ENCODE measurements around the gene ADAMTSL4. TPM values are rescaled to one million over a fixed set of nuclear protein-coding genes. Genes with fewer than 3 reads are reported as not detected.
"Not testable (repeated sequence)": the region's sequence is repeated elsewhere in the genome, so short reads cannot be mapped to it uniquely, and the experiment has no call there.

ADAMTSL4 gene
- total RNA-seq, 1 experiment from 2014 or later = 2.0 TPM

DNA sequence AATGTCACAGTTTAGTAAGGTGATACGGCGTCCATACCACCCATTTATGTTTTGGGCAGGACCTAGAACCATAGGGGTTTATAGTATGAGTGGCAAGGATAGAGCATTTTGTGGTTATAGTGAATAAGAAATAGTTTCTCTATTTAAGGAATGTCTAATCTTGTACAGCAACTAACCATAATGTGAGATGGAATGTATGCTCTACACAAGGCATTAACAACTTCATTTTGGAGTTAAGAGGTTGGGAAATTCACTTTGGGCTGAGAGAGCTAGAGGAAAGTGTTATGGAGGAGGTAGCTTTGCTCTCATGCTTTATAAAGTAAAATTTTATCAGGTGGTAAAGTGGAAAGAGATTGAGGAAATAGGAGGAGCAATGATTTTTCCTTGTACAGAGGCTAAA, 33.2 kb downstream of the ADAMTSL4 start:
- no peak for DNase-seq (ENCODE audit: low read depth)

DNA sequence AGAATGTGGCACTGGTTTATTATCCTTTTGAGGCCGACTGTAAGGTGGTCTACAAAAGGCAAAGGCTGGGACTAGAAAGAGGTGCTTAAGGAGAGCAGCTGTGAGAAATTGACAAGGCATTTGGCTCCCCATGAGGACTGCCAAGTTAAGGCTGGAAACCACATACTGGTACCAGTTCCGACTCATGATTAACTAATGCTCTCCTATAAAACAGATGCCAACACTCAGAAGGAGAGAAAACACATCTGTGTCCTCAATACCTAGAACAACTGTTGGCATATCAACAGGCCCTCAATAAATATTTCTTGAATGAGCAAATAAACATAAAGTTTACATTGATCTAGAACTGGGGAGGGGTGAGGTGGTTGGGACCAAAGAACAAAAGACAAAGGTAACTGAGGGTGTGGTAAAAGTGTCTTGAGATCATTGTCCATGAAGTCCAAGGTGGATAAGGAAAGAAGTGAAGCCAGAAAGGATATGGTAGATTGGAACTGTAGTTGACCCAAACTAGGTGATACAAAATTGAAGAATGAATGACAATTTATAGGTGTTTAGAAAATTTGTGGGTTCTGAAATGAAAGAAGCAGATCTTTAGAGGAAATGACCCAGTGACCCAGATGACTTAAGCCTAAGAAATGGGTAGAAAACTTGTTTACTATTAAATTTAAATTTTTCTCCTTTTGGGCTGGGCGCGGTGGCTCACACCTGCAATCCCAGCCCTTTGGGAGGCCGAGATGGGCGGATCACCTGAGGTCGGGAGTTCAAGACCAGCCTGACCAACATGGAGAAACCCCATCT, 47.1 kb downstream of the ADAMTSL4 start:
- peak; percentile 68 for DNase-seq (ENCODE audit: low read depth)

GRCh38 chr1:150596976-150597375, 47.8 kb downstream of the ADAMTSL4 start:
- no peak for DNase-seq (ENCODE audit: low read depth)

DNA sequence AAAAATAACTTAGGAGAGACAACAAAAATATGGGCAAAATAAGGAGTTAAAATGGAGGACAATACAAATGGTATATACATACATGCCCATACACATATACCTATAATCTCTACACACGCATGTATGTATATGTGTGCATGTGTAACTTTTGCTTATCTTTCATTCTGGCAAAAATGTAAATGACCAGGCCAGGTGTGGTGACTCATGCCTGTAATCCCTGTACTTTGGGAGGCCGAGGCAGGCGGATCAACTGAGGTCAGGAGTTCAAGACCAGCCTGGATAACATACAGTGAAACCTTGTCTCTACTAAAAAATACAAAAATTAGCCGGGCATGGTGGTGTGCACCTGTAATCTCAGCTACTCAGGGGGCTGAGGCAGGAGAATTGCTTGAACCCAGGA, 49.1 kb downstream of the ADAMTSL4 start:
- DNase-seq (ENCODE audit: low read depth) = not testable (repeated sequence)

DNA sequence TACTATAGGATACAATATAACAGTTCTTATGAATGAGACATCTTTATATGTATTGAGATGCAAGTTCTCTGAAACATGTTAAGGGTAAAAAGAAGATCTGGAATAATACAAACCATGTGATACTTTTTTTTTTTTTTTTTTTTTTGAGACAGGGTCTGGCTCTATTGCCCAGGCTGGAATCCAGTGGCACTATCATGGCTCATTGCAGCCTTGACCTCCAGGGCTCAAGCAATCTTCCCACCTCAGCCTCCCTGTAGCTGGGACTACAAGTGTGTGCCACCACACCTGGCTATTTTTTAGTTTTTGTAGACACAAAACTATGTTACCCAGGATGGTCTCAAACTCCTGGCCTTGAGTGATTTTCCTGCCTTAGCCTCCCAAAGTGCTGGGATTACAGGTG, 52.3 kb downstream of the ADAMTSL4 start:
- DNase-seq (ENCODE audit: low read depth) = no peak

DNA sequence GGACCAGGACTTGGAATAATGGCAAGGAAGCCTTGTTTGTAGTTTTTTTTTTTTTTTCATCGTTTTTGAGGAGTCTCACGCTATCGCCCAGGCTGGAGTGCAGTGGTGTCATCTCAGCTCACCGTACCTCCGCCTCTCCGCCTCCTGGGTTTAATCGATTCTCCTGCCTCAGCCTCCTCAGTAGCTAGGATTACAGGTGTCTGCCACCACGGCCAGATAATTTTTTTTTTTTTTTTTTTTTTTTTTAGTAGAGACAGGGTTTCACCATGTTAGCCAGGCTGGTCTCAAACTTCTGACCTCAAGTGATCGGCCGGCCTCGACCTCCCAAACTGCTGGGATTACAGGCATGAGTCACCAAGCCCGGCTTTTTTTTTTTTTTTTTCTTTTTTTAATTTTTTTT, 53.2 kb downstream of the ADAMTSL4 start:
- not testable (repeated sequence) for DNase-seq (ENCODE audit: low read depth)

DNA sequence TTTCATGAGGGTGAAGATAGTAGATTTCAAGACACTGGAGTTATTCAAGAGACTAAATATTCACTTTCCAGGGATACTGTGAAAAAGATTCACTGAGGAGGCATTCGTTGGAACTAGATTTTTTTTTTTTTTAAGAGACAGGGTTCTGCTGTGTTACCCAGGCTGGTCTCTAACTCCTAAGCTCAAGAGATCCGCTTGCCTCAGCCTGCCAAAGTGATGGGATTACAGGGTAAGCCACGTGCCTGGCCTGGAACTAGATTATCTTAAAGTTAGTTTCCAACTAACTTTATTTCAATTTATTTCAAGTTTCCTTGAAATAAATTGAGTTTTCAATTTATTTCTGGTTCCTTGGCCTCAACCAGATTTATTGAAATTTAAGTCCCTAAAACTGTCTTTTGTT, 54.5 kb downstream of the ADAMTSL4 start:
- no peak for DNase-seq (ENCODE audit: low read depth)

DNA sequence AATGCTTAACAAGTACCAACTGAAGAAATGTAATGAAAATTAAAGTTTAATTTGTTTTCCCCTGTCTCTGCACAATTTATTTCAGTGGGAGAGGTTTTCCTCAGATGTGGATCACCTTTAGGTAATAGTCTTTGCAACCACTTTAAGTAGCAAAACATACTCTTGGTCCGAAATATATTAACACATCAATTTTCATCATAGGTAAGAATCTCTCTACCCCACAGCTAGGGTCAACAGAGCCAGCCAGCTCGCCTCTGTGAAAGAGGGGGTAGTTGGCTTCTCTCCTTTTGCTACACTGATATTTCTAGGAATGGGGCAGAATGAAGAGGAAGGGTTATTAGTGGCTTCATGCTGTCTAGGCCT, 55.0 kb downstream of the ADAMTSL4 start:
- DNase-seq (ENCODE audit: low read depth) = no peak

DNA sequence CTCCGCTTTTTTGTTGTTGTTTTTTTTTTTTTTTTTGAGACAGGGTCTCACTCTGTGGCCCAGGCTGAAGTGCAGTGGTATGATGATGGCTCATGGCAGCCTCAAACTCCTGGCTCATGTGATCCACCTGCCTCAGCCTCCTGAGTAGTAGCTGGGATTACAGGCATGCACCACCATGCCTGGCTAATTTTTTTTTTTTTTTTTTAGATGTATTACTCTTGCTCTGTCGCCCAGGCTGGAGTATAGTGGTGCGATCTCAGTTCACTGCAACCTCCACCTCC, 56.2 kb downstream of the ADAMTSL4 start:
- not testable (repeated sequence) for DNase-seq (ENCODE audit: low read depth)

GRCh38 chr1:150606463-150607142, 57.4 kb downstream of the ADAMTSL4 start:
- no peak for DNase-seq (ENCODE audit: low read depth)

- DNase-seq (ENCODE audit: low read depth) = no peak
Observed at GRCh38 chr1:150609732-150610131, 60.5 kb downstream of the ADAMTSL4 start.

Other genes with a start within 250 kb of the ADAMTSL4 start
- gene PRPF3, start 227.9 kb upstream of the ADAMTSL4 start, total RNA-seq (2014; rRNA removed; shearing (Covaris generic)) = 43.2 and 58.5 TPM in 2 replicates
- gene RPRD2, start 185.3 kb upstream of the ADAMTSL4 start, total RNA-seq (2014; rRNA removed; shearing (Covaris generic)) = 11.9 and 20.3 TPM in 2 replicates
- 13.1 and 24.0 TPM in 2 replicates for gene TARS2, start 62.0 kb upstream of the ADAMTSL4 start, total RNA-seq (2014; rRNA removed; shearing (Covaris generic))
- 50.2 and 55.8 TPM in 2 replicates for gene ECM1, start 41.3 kb upstream of the ADAMTSL4 start, total RNA-seq (2014; rRNA removed; shearing (Covaris generic))
- not detected in 2 replicates for gene FALEC, start 33.7 kb upstream of the ADAMTSL4 start, total RNA-seq (2014; rRNA removed; shearing (Covaris generic))
- gene MCL1, start 30.2 kb downstream of the ADAMTSL4 start, total RNA-seq (2014; rRNA removed; shearing (Covaris generic)) = 130 and 216 TPM in 2 replicates
- 231 and 284 TPM in 2 replicates for gene ENSA, start 80.2 kb downstream of the ADAMTSL4 start, total RNA-seq (2014; rRNA removed; shearing (Covaris generic))
- gene GOLPH3L, start 147.7 kb downstream of the ADAMTSL4 start, total RNA-seq (2014; rRNA removed; shearing (Covaris generic)) = 16.9 and 29.9 TPM in 2 replicates
- not detected in 2 replicates for gene HORMAD1, start 171.5 kb downstream of the ADAMTSL4 start, total RNA-seq (2014; rRNA removed; shearing (Covaris generic))
- gene CTSS, start 216.4 kb downstream of the ADAMTSL4 start, total RNA-seq (2014; rRNA removed; shearing (Covaris generic)) = 26.7 and 69.1 TPM in 2 replicates